A549 (cell line): ENCODE data around the gene ACR.

ENCODE experiments used
- CEBPB ChIP-seq, 2 experiments: fragments of >200 bp in 1 of 2; sonication (Bioruptor Twin) in 1 of 2; formaldehyde crosslinking in 1 of 2; IDR thresholded peaks; 2 replicates each; pipeline ENCODE4 v1.6.1; 2012 to 2016
- ESRRA ChIP-seq: fragments of 150-350 bp; IDR thresholded peaks from 2 replicates; pipeline ENCODE4 v1.6.1; 2014; ENCODE audit warnings: mild to moderate bottlenecking, low read length, borderline replicate concordance
- POLR2A ChIP-seq: IDR thresholded peaks from 2 replicates; pipeline ENCODE4 v1.6.1; 2012; ENCODE audit warnings: mild to moderate bottlenecking, low read length
- POLR2AphosphoS2 ChIP-seq: conservative IDR thresholded peaks from 2 replicates; pipeline ENCODE4 v1.6.1; 2012; ENCODE audit warnings: low read length, improper control_type of control experiment, inconsistent platforms
- RARB ChIP-seq: fragments of 250-450 bp; sonication (Bioruptor Pico); IDR thresholded peaks from 2 replicates; pipeline ENCODE4 v1.8.0; 2021; ENCODE audit warnings: mild to moderate bottlenecking, moderate library complexity
- TF ChIP-seq, protein P1 (sequence below): fragments of >200 bp; sonication (Bioruptor Twin); formaldehyde crosslinking; IDR thresholded peaks from 3 replicates; pipeline ENCODE4 v1.5.1; 2016

- TF ChIP-seq CEBPB (IDR thresholded peaks at IDR 0.05) (no peak), POLR2A (no peak), ESRRA (no peak), RARB (CRISPR knock-in tag) (no peak), POLR2AphosphoS2 (no peak)
- TF ChIP-seq, protein P1, sequence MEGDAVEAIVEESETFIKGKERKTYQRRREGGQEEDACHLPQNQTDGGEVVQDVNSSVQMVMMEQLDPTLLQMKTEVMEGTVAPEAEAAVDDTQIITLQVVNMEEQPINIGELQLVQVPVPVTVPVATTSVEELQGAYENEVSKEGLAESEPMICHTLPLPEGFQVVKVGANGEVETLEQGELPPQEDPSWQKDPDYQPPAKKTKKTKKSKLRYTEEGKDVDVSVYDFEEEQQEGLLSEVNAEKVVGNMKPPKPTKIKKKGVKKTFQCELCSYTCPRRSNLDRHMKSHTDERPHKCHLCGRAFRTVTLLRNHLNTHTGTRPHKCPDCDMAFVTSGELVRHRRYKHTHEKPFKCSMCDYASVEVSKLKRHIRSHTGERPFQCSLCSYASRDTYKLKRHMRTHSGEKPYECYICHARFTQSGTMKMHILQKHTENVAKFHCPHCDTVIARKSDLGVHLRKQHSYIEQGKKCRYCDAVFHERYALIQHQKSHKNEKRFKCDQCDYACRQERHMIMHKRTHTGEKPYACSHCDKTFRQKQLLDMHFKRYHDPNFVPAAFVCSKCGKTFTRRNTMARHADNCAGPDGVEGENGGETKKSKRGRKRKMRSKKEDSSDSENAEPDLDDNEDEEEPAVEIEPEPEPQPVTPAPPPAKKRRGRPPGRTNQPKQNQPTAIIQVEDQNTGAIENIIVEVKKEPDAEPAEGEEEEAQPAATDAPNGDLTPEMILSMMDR: peak; percentile 65
Observed at GRCh38 chr22:50731811-50732624, 6.0 kb upstream of the ACR start.
